GM12875 (cell line): Measurements from ENCODE around the gene SAMD1.

Experiments used
- H3K4me3 ChIP-seq: one replicate; pipeline ENCODE4 v1.5.1; 2011; ENCODE audit warnings: low read depth, low read length, control low read depth
- CTCF ChIP-seq: IDR thresholded peaks from 2 replicates; pipeline ENCODE4 v1.5.1; 2011; ENCODE audit warnings: low read depth, mild to moderate bottlenecking, control low read depth, inconsistent platforms, low read length, moderate library complexity, borderline replicate concordance; ENCODE audit not compliant: insufficient read depth

Gene SAMD1

GRCh38 chr19:14089662-14090508, 666 bp downstream of the SAMD1 start:
- H3K4me3 ChIP-seq: peak overlapping the region; percentile 70
- no peak for TF ChIP-seq CTCF

- H3K4me3 ChIP-seq: peak overlapping the region; percentile 70
- TF ChIP-seq CTCF: peak; percentile 21; the same call in 1 of the 2 replicates
Observed at GRCh38 chr19:14089412-14089661, 1.2 kb downstream of the SAMD1 start.

GRCh38 chr19:14088634-14089411, 1.7 kb downstream of the SAMD1 start:
- peak overlapping the region; percentile 70 for H3K4me3 ChIP-seq
- no peak for TF ChIP-seq CTCF

GRCh38 chr19:14086098-14086497, 4.5 kb downstream of the SAMD1 start:
- H3K4me3 ChIP-seq: no peak overlapping the region
- TF ChIP-seq CTCF: no peak

- TF ChIP-seq CTCF: no peak
- no peak within 1 kb of the TSS for H3K4me3 ChIP-seq
Observed at GRCh38 chr19:14085309-14085995, 5.1 kb downstream of the SAMD1 start, which contains the start of gene C19orf67. TSS of gene C19orf67 (minus strand) at chr19:14085783. CDS start at chr19:14085627, 156 bp downstream.

GRCh38 chr19:14082675-14082960, 7.9 kb downstream of the SAMD1 start:
- no peak for TF ChIP-seq CTCF
- no peak overlapping the region for H3K4me3 ChIP-seq
